ENCODE measurements around the gene CARD19. TPM values are rescaled to one million over a fixed set of nuclear protein-coding genes. Genes with fewer than 3 reads are reported as not detected.

CARD19 gene
- total and polyA plus RNA-seq, 2 experiments from 2014 or later, result 36.8 to 48.3 TPM

DNA sequence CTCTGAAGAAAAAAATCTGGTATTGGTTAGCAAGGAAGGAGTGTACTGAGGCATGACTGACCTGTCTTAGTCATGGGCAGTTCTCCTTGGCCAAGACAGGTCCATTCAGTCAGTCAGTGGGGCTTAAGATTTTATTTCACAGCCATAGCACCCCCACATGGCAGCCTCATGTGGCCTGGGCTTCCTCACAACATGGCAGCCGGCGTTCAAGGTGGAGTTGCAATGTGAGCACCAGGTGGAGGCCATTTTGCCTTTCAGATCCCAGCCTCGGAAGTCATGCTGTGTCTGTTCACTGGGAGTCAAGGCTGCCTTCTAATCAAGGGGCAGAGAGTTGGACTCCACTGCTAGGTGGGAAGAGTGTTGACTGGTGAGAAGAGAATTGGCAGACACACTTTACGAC is 10.3 kb upstream of the CARD19 start (continued):
- TF ChIP-seq, protein P1, sequence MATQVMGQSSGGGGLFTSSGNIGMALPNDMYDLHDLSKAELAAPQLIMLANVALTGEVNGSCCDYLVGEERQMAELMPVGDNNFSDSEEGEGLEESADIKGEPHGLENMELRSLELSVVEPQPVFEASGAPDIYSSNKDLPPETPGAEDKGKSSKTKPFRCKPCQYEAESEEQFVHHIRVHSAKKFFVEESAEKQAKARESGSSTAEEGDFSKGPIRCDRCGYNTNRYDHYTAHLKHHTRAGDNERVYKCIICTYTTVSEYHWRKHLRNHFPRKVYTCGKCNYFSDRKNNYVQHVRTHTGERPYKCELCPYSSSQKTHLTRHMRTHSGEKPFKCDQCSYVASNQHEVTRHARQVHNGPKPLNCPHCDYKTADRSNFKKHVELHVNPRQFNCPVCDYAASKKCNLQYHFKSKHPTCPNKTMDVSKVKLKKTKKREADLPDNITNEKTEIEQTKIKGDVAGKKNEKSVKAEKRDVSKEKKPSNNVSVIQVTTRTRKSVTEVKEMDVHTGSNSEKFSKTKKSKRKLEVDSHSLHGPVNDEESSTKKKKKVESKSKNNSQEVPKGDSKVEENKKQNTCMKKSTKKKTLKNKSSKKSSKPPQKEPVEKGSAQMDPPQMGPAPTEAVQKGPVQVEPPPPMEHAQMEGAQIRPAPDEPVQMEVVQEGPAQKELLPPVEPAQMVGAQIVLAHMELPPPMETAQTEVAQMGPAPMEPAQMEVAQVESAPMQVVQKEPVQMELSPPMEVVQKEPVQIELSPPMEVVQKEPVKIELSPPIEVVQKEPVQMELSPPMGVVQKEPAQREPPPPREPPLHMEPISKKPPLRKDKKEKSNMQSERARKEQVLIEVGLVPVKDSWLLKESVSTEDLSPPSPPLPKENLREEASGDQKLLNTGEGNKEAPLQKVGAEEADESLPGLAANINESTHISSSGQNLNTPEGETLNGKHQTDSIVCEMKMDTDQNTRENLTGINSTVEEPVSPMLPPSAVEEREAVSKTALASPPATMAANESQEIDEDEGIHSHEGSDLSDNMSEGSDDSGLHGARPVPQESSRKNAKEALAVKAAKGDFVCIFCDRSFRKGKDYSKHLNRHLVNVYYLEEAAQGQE (IDR thresholded peaks at IDR 0.05; ENCODE audit: unreplicated experiment), result no peak

DNA sequence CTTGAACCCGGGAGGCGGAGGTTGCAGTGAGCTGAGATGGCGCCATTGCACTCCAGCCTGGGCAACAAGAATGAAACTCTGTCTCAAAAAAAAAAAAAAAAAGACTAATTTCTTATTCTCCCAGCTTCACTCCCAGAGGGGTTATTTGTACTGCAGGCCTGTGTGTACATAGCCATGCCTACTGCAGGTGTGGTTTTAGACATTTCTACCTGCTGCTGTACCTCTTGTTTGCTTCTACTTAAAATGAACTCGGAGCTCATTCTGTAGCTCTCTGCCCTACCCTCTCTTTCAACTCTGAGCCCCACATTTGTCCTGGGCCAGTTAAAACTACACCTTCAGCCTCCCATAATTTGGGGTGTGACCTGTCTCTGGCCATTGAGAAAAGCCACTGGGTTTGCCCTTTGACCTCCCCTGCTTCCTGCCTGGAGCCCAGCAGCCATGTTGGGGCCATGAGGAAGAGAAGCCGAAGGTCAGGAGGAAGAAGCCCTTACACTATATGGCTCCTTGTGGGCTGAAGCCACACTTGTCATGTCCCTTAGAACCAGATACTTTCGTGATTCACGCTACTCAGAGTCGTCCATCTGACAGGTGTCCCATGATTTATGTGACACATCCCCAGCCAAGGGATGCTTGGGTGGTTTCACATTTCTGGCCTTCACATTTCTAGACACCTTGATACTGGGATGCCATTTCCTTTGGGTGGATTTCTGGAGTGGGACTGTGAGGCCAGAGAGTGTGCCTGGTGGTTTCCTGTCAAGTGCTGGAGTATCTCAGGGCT is 9.4 kb upstream of the CARD19 start:
- H3K79me2 ChIP-seq (replicated peaks; ENCODE audit: insufficient read depth), result no peaks in the 10 kb centered on the region
- H3K4me1 ChIP-seq (ENCODE audit: insufficient read depth), result no peaks in the 10 kb centered on the region
- H2AFZ ChIP-seq, result no peak overlapping the region
- no peak overlapping the region for H3K4me3 ChIP-seq
- peaks cover 10% of the 10 kb centered on the region for H3K36me3 Mint-ChIP-seq (ENCODE audit: low read depth)
- no peak for DNase-seq (ENCODE audit: low spot score)
- no peak overlapping the region for H3K27ac ChIP-seq (ENCODE audit: low read depth)
- peaks cover 4% of the 10 kb centered on the region for H3K27me3 Mint-ChIP-seq (ENCODE audit: insufficient read depth, low read depth, poor library complexity)
- no peak for ATAC-seq
- H3K4me2 ChIP-seq, result no peak overlapping the region
- H3K27me3 ChIP-seq (ENCODE audit: insufficient read depth), result no peaks in the 10 kb centered on the region
- H3K4me1 Mint-ChIP-seq, result peaks cover 6% of the 10 kb centered on the region; the same call in 1 of the 3 replicates
- no peak overlapping the region for H3K4me3 Mint-ChIP-seq
- no peak overlapping the region for H3K27ac Mint-ChIP-seq
- no peaks in the 10 kb centered on the region for H3F3A ChIP-seq (replicated peaks; ENCODE audit: low read depth)
- H3K36me3 ChIP-seq (ENCODE audit: insufficient read depth), result no peaks in the 10 kb centered on the region
- H4K20me1 ChIP-seq (replicated peaks; ENCODE audit: insufficient read depth), result no peaks in the 10 kb centered on the region
- peaks cover 10% of the 10 kb centered on the region; the same call in 2 of the 3 replicates for H3K9me3 Mint-ChIP-seq
- H3K9me2 ChIP-seq (ENCODE audit: insufficient read depth), result no peaks in the 10 kb centered on the region
- TF ChIP-seq POLR2AphosphoS5 (IDR thresholded peaks at IDR 0.05; ENCODE audit: low read depth) (no peak), NANOG (IDR thresholded peaks at IDR 0.05; ENCODE audit: borderline replicate concordance) (no peak), ZNF331 (CRISPR knock-in tag; IDR thresholded peaks at IDR 0.05; ENCODE audit: low read depth) (no peak), STAT1 (IDR thresholded peaks at IDR 0.05; ENCODE audit: unreplicated experiment) (no peak), CREB1 (CRISPR knock-in tag; IDR thresholded peaks at IDR 0.05; ENCODE audit: low read depth) (no peak), EZH2 (IDR thresholded peaks at IDR 0.05; ENCODE audit: low read depth, unreplicated experiment) (no peak)
- TF ChIP-seq, protein P2, sequence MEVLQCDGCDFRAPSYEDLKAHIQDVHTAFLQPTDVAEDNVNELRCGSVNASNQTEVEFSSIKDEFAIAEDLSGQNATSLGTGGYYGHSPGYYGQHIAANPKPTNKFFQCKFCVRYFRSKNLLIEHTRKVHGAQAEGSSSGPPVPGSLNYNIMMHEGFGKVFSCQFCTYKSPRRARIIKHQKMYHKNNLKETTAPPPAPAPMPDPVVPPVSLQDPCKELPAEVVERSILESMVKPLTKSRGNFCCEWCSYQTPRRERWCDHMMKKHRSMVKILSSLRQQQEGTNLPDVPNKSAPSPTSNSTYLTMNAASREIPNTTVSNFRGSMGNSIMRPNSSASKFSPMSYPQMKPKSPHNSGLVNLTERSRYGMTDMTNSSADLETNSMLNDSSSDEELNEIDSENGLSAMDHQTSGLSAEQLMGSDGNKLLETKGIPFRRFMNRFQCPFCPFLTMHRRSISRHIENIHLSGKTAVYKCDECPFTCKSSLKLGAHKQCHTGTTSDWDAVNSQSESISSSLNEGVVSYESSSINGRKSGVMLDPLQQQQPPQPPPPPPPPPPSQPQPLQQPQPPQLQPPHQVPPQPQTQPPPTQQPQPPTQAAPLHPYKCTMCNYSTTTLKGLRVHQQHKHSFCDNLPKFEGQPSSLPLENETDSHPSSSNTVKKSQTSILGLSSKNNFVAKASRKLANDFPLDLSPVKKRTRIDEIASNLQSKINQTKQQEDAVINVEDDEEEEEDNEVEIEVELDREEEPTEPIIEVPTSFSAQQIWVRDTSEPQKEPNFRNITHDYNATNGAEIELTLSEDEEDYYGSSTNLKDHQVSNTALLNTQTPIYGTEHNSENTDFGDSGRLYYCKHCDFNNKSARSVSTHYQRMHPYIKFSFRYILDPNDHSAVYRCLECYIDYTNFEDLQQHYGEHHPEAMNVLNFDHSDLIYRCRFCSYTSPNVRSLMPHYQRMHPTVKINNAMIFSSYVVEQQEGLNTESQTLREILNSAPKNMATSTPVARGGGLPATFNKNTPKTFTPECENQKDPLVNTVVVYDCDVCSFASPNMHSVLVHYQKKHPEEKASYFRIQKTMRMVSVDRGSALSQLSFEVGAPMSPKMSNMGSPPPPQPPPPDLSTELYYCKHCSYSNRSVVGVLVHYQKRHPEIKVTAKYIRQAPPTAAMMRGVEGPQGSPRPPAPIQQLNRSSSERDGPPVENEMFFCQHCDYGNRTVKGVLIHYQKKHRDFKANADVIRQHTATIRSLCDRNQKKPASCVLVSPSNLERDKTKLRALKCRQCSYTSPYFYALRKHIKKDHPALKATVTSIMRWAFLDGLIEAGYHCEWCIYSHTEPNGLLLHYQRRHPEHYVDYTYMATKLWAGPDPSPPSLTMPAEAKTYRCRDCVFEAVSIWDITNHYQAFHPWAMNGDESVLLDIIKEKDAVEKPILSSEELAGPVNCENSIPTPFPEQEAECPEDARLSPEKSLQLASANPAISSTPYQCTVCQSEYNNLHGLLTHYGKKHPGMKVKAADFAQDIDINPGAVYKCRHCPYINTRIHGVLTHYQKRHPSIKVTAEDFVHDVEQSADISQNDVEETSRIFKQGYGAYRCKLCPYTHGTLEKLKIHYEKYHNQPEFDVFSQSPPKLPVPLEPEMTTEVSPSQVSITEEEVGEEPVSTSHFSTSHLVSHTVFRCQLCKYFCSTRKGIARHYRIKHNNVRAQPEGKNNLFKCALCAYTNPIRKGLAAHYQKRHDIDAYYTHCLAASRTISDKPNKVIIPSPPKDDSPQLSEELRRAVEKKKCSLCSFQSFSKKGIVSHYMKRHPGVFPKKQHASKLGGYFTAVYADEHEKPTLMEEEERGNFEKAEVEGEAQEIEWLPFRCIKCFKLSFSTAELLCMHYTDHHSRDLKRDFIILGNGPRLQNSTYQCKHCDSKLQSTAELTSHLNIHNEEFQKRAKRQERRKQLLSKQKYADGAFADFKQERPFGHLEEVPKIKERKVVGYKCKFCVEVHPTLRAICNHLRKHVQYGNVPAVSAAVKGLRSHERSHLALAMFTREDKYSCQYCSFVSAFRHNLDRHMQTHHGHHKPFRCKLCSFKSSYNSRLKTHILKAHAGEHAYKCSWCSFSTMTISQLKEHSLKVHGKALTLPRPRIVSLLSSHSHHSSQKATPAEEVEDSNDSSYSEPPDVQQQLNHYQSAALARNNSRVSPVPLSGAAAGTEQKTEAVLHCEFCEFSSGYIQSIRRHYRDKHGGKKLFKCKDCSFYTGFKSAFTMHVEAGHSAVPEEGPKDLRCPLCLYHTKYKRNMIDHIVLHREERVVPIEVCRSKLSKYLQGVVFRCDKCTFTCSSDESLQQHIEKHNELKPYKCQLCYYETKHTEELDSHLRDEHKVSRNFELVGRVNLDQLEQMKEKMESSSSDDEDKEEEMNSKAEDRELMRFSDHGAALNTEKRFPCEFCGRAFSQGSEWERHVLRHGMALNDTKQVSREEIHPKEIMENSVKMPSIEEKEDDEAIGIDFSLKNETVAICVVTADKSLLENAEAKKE (CRISPR knock-in tag; IDR thresholded peaks at IDR 0.05), result no peak
- TF ChIP-seq, protein P1 (IDR thresholded peaks at IDR 0.05; ENCODE audit: unreplicated experiment), result no peak
- TF ChIP-seq, protein P3, sequence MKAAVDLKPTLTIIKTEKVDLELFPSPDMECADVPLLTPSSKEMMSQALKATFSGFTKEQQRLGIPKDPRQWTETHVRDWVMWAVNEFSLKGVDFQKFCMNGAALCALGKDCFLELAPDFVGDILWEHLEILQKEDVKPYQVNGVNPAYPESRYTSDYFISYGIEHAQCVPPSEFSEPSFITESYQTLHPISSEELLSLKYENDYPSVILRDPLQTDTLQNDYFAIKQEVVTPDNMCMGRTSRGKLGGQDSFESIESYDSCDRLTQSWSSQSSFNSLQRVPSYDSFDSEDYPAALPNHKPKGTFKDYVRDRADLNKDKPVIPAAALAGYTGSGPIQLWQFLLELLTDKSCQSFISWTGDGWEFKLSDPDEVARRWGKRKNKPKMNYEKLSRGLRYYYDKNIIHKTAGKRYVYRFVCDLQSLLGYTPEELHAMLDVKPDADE (IDR thresholded peaks at IDR 0.05), result no peak
